Neuronal stem cell (in vitro differentiated cells): ENCODE measurements around the gene KRT86.

Source experiments
- DNase-seq: peaks from one replicate; pipeline ENCODE4 v3.0.0-alpha.2; 2013; ENCODE audit warnings: low spot score
- H2AFZ ChIP-seq: one replicate; pipeline ENCODE4 v1.6.1; 2013; ENCODE audit warnings: mild to moderate bottlenecking, low read length, inconsistent platforms
- H2AK5ac ChIP-seq: 2 replicates; pipeline ENCODE4 v1.6.1; 2013; ENCODE audit warnings: low read depth, mild to moderate bottlenecking, inconsistent platforms, low read length, moderate library complexity, mixed read lengths
- H2BK120ac ChIP-seq: 2 replicates; pipeline ENCODE4 v1.6.1; 2013; ENCODE audit warnings: low read depth, mild to moderate bottlenecking, inconsistent platforms, low read length, moderate library complexity, mixed read lengths
- H2BK12ac ChIP-seq: one replicate; pipeline ENCODE4 v1.6.1; 2013; ENCODE audit warnings: low read length, inconsistent platforms
- H2BK15ac ChIP-seq: 2 replicates; pipeline ENCODE4 v1.6.1; 2013; ENCODE audit warnings: mild to moderate bottlenecking, low read length, inconsistent platforms, mixed read lengths
- H2BK5ac ChIP-seq: one replicate; pipeline ENCODE4 v1.6.1; 2013; ENCODE audit warnings: inconsistent platforms, mild to moderate bottlenecking, low read length, moderate library complexity
- H3K14ac ChIP-seq: one replicate; pipeline ENCODE4 v1.6.1; 2013; ENCODE audit warnings: low read length, inconsistent platforms
- H3K18ac ChIP-seq: 2 replicates; pipeline ENCODE4 v1.6.1; 2013; ENCODE audit warnings: low read length, inconsistent platforms
- H3K23ac ChIP-seq: 2 replicates; pipeline ENCODE4 v1.6.1; 2013; ENCODE audit warnings: low read depth, mild to moderate bottlenecking, mixed read lengths, low read length, inconsistent platforms; ENCODE audit not compliant: poor library complexity
- H3K27ac ChIP-seq: replicated peaks from 3 replicates; pipeline ENCODE4 v1.5.1; 2013; ENCODE audit warnings: low read length, inconsistent platforms
- H3K27me3 ChIP-seq, 3 experiments: 2 replicates each; pipeline ENCODE4 v1.6.1; 2013; ENCODE audit warnings: low read length in 3 of 3, mild to moderate bottlenecking in 2 of 3, inconsistent platforms in 1 of 3, low read depth in 1 of 3, mixed read lengths in 1 of 3, moderate library complexity in 1 of 3; ENCODE audit not compliant: control insufficient read depth in 3 of 3, insufficient read depth in 3 of 3
- H3K36me3 ChIP-seq, 2 donors: replicated peaks in 1 of 2; 2 replicates each; pipeline ENCODE4 v1.6.1; 2013; ENCODE audit warnings: low read length in 2 of 2; ENCODE audit not compliant: control insufficient read depth in 2 of 2, insufficient read depth in 2 of 2
- H3K4ac ChIP-seq: 2 replicates; pipeline ENCODE4 v1.6.1; 2013; ENCODE audit warnings: inconsistent platforms, mild to moderate bottlenecking, low read length, moderate library complexity
- H3K4me1 ChIP-seq, 2 donors: 1 replicate in 1 of 2; 2 replicates in 1 of 2; pipeline ENCODE4 v1.6.1; 2013; ENCODE audit warnings: low read length in 2 of 2, low read depth in 1 of 2; ENCODE audit not compliant: control insufficient read depth in 2 of 2, insufficient read depth in 1 of 2
- H3K4me2 ChIP-seq: one replicate; pipeline ENCODE4 v1.6.1; 2013; ENCODE audit warnings: mild to moderate bottlenecking, low read length, inconsistent platforms; ENCODE audit not compliant: insufficient read depth, poor library complexity, severe bottlenecking
- H3K4me3 ChIP-seq, 2 donors: 2 replicates each; pipeline ENCODE4 v1.5.1; 2013; ENCODE audit warnings: low read length in 2 of 2, mild to moderate bottlenecking in 2 of 2, inconsistent platforms in 1 of 2, moderate library complexity in 1 of 2
- H3K79me1 ChIP-seq: one replicate; pipeline ENCODE4 v1.6.1; 2013; ENCODE audit warnings: low read depth, mild to moderate bottlenecking, inconsistent platforms, low read length, moderate library complexity
- H3K9ac ChIP-seq: one replicate; pipeline ENCODE4 v1.6.1; 2013; ENCODE audit warnings: mild to moderate bottlenecking, low read depth, low read length, inconsistent platforms; ENCODE audit not compliant: poor library complexity
- H3K9me3 ChIP-seq, 2 donors: replicated peaks in 1 of 2; 2 replicates each; pipeline versions ENCODE3 to v1.6.1; 2013; ENCODE audit warnings: low read length in 2 of 2, mild to moderate bottlenecking in 2 of 2, inconsistent platforms in 1 of 2, low read depth in 1 of 2, mixed read lengths in 1 of 2, moderate library complexity in 1 of 2; ENCODE audit not compliant: control insufficient read depth in 2 of 2, insufficient read depth in 1 of 2
- H4K8ac ChIP-seq: one replicate; pipeline ENCODE4 v1.6.1; 2013; ENCODE audit warnings: low read depth, mild to moderate bottlenecking, inconsistent platforms, low read length, moderate library complexity
- H4K91ac ChIP-seq: one replicate; pipeline ENCODE4 v1.6.1; 2013; ENCODE audit warnings: low read length, low read depth, mild to moderate bottlenecking, inconsistent platforms; ENCODE audit not compliant: poor library complexity
- WGBS, 2 donors: extraction: QIAGEN DNeasy Blood & Tissue Kit; methylation state at CpG; one replicate each; pipeline ENCODE4 v1.1.7; 2013; ENCODE audit warnings: missing lambda C conversion rate in 2 of 2, mixed read lengths in 1 of 2; ENCODE audit not compliant: insufficient read length in 2 of 2, insufficient replicate concordance in 1 of 2; ENCODE audit errors: extremely low coverage in 2 of 2; 5-methylcytosine and 5-hydroxymethylcytosine counted together

KRT86 gene

GRCh38 chr12:52320784-52321400 lies 46.4 kb downstream of the KRT86 start, which contains the start of gene KRT83:
Gene KRT83, minus strand, starts transcription at chr12:52321398. Its CDS starts 63 bp downstream, at chr12:52321335.
- Histone ChIP-seq H4K8ac (no peak within 1 kb of the TSS), H3K14ac (no peak within 1 kb of the TSS), H3K18ac (peak within 1 kb of the TSS; percentile 13), H3K23ac (peak within 1 kb of the TSS; percentile 19), H3K27me3 (peaks cover 0 to 11% (median 0%) of the 10 kb centered on the region in 3 experiments), H3K4ac (no peak within 1 kb of the TSS), H3K9ac (no peak within 1 kb of the TSS), H3K79me1 (no peaks in the 10 kb centered on the region), H2BK15ac (no peak within 1 kb of the TSS), H3K9me3 (no peaks in the 10 kb centered on the region), H3K36me3 (no peaks in the 10 kb centered on the region), H3K4me2 (no peak within 1 kb of the TSS), H2BK5ac (no peak within 1 kb of the TSS), H4K91ac (no peak within 1 kb of the TSS), H2BK12ac (no peak within 1 kb of the TSS), H3K27ac (no peak within 1 kb of the TSS), H3K4me3 (no peak within 1 kb of the TSS), H2AFZ (no peak within 1 kb of the TSS), H2AK5ac (peak within 1 kb of the TSS; percentile 57), H2BK120ac (no peak within 1 kb of the TSS), H3K4me1 (peaks cover 0 to 2% of the 10 kb centered on the region in 2 donors)
- no CpG with 5 or more reads among the region's 35 CpGs for WGBS, 2 donors
- no peak for DNase-seq

GRCh38 chr12:52321418-52321817 lies 47.0 kb downstream of the KRT86 start:
- Histone ChIP-seq H2BK15ac (no peak overlapping the region), H2BK120ac (no peak overlapping the region), H3K27ac (no peak overlapping the region), H4K91ac (no peak overlapping the region), H4K8ac (no peak overlapping the region), H3K4me2 (no peak overlapping the region), H3K79me1 (no peaks in the 10 kb centered on the region), H3K27me3 (peaks cover 0 to 11% (median 0%) of the 10 kb centered on the region in 3 experiments), H2BK5ac (no peak overlapping the region), H2BK12ac (no peak overlapping the region), H3K4me1 (peaks cover 0 to 2% of the 10 kb centered on the region in 2 donors), H3K4me3 (no peak overlapping the region), H3K23ac (peak overlapping the region; percentile 19), H3K9me3 (no peaks in the 10 kb centered on the region), H3K18ac (peak overlapping the region; percentile 13), H3K4ac (no peak overlapping the region), H3K36me3 (no peaks in the 10 kb centered on the region), H3K9ac (no peak overlapping the region), H2AK5ac (peak overlapping the region; percentile 57), H2AFZ (no peak overlapping the region), H3K14ac (no peak overlapping the region)
- no CpG with 5 or more reads among the region's 4 CpGs for WGBS, 2 donors
- DNase-seq, result no peak

- H3K4ac ChIP-seq, result no peak overlapping the region
- H4K8ac ChIP-seq, result no peak overlapping the region
- no peaks in the 10 kb centered on the region for H3K79me1 ChIP-seq
- no peak overlapping the region for H3K18ac ChIP-seq
- no peak overlapping the region for H3K23ac ChIP-seq
- no peak overlapping the region for H3K9ac ChIP-seq
- peaks cover 0 to 2% of the 10 kb centered on the region in 2 donors for H3K4me1 ChIP-seq
- no peak overlapping the region for H2AK5ac ChIP-seq
- H2BK120ac ChIP-seq, result no peak overlapping the region
- no peak overlapping the region for H3K27ac ChIP-seq
- H2BK15ac ChIP-seq, result no peak overlapping the region
- H3K4me3 ChIP-seq, result no peak overlapping the region
- H2BK5ac ChIP-seq, result no peak overlapping the region
- no peak overlapping the region for H4K91ac ChIP-seq
- H2AFZ ChIP-seq, result no peak overlapping the region
- no peaks in the 10 kb centered on the region for H3K36me3 ChIP-seq
- H3K9me3 ChIP-seq, result no peaks in the 10 kb centered on the region
- WGBS, 2 donors, result no CpG with 5 or more reads among the region's 1 CpG
- peaks cover 0 to 11% (median 0%) of the 10 kb centered on the region in 3 experiments for H3K27me3 ChIP-seq
- DNase-seq, result no peak
- H3K14ac ChIP-seq, result peak overlapping the region; percentile 23
- H3K4me2 ChIP-seq, result no peak overlapping the region
- no peak overlapping the region for H2BK12ac ChIP-seq
Measured at GRCh38 chr12:52322069-52322468, 47.6 kb downstream of the KRT86 start.

- no peaks in the 10 kb centered on the region for H3K36me3 ChIP-seq
- H3K14ac ChIP-seq, result no peak overlapping the region
- H3K9me3 ChIP-seq, result no peaks in the 10 kb centered on the region
- H2BK120ac ChIP-seq, result no peak overlapping the region
- no peak overlapping the region for H4K91ac ChIP-seq
- no peak overlapping the region for H2AFZ ChIP-seq
- DNase-seq, result no peak
- H3K4me3 ChIP-seq, result no peak overlapping the region
- no peak overlapping the region for H2BK5ac ChIP-seq
- H2BK15ac ChIP-seq, result no peak overlapping the region
- H2AK5ac ChIP-seq, result peak overlapping the region; percentile 11
- no peak overlapping the region for H2BK12ac ChIP-seq
- H3K4me2 ChIP-seq, result no peak overlapping the region
- no peak overlapping the region for H3K18ac ChIP-seq
- peaks cover 0 to 2% of the 10 kb centered on the region in 2 donors for H3K4me1 ChIP-seq
- no peak overlapping the region for H3K27ac ChIP-seq
- no peak overlapping the region for H3K23ac ChIP-seq
- peaks cover 0 to 11% (median 0%) of the 10 kb centered on the region in 3 experiments for H3K27me3 ChIP-seq
- no peak overlapping the region for H3K4ac ChIP-seq
- no peak overlapping the region for H3K9ac ChIP-seq
- H4K8ac ChIP-seq, result no peak overlapping the region
- no CpG with 5 or more reads among the region's 1 CpG for WGBS, 2 donors
- H3K79me1 ChIP-seq, result no peaks in the 10 kb centered on the region
Measured at GRCh38 chr12:52323001-52323400, 48.6 kb downstream of the KRT86 start.
